ENCODE results near the gene PFN4.

DNA sequence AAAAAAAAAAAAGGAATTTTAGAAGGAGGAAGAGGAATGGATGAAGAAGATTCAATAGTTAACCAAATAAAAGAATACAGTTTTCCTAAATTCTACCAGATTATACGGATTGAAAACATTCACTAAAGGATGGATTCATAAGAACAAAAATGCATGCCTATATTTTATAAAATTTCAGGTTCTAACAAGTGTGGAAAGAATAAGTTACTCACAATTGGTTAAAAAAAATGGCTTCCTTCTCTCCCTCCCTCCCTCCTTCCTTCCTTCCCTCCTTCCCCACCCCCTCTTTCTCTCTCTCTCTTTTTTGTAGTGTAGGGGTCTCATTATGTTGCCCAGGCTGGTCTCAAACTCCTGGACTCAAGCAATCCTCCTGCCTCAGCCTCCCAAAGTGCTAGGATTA, 36.9 kb downstream of the PFN4 start:
- TF ChIP-seq, protein P1, sequence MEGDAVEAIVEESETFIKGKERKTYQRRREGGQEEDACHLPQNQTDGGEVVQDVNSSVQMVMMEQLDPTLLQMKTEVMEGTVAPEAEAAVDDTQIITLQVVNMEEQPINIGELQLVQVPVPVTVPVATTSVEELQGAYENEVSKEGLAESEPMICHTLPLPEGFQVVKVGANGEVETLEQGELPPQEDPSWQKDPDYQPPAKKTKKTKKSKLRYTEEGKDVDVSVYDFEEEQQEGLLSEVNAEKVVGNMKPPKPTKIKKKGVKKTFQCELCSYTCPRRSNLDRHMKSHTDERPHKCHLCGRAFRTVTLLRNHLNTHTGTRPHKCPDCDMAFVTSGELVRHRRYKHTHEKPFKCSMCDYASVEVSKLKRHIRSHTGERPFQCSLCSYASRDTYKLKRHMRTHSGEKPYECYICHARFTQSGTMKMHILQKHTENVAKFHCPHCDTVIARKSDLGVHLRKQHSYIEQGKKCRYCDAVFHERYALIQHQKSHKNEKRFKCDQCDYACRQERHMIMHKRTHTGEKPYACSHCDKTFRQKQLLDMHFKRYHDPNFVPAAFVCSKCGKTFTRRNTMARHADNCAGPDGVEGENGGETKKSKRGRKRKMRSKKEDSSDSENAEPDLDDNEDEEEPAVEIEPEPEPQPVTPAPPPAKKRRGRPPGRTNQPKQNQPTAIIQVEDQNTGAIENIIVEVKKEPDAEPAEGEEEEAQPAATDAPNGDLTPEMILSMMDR (IDR thresholded peaks at IDR 0.05 in 2 of 3, conservative IDR thresholded peaks at IDR 0.05 in 1 of 3; ENCODE audit: borderline replicate concordance in 1 of 3, insufficient read depth in 1 of 3, low read depth in 2 of 3, low read length in 2 of 3) = no peak
- TF ChIP-seq TCF7L2 (IDR thresholded peaks at IDR 0.05; ENCODE audit: borderline replicate concordance, extremely low read depth, insufficient read depth, insufficient read length) = no peak
- no peak for TF ChIP-seq POLR2A (IDR thresholded peaks at IDR 0.05; ENCODE audit: borderline replicate concordance, extremely low read depth, insufficient read depth, insufficient read length)
- no peak for TF ChIP-seq POLR2AphosphoS5 (IDR thresholded peaks at IDR 0.05; ENCODE audit: low read depth, low read length)
- TF ChIP-seq ZFX (IDR thresholded peaks at IDR 0.05) = no peak
- TF ChIP-seq ZNF274 (IDR thresholded peaks at IDR 0.05; ENCODE audit: low read depth, low read length) = no peak
- TF ChIP-seq, protein P2, sequence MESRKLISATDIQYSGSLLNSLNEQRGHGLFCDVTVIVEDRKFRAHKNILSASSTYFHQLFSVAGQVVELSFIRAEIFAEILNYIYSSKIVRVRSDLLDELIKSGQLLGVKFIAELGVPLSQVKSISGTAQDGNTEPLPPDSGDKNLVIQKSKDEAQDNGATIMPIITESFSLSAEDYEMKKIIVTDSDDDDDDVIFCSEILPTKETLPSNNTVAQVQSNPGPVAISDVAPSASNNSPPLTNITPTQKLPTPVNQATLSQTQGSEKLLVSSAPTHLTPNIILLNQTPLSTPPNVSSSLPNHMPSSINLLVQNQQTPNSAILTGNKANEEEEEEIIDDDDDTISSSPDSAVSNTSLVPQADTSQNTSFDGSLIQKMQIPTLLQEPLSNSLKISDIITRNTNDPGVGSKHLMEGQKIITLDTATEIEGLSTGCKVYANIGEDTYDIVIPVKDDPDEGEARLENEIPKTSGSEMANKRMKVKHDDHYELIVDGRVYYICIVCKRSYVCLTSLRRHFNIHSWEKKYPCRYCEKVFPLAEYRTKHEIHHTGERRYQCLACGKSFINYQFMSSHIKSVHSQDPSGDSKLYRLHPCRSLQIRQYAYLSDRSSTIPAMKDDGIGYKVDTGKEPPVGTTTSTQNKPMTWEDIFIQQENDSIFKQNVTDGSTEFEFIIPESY (IDR thresholded peaks at IDR 0.05; ENCODE audit: extremely low read depth, insufficient replicate concordance, low read length) = no peak
- TF ChIP-seq SP1 (IDR thresholded peaks at IDR 0.05; ENCODE audit: low read depth) = no peak

Measured in HCT116 (cell line).